Activated CD4-positive, alpha-beta T cell treated with anti-CD3 and anti-CD28 coated beads for 24 hours (primary cell): ENCODE data around the gene DLAT.
"Not testable (repeated sequence)": the region's sequence is repeated elsewhere in the genome, so short reads cannot be mapped to it uniquely, and the experiment has no call there.

Experiments
- DNase-seq, 2 donors: peaks; one replicate each; pipeline ENCODE4 v3.0.0-alpha.2; 2020; ENCODE audit warnings: low read depth in 2 of 2

The DLAT gene

DNA sequence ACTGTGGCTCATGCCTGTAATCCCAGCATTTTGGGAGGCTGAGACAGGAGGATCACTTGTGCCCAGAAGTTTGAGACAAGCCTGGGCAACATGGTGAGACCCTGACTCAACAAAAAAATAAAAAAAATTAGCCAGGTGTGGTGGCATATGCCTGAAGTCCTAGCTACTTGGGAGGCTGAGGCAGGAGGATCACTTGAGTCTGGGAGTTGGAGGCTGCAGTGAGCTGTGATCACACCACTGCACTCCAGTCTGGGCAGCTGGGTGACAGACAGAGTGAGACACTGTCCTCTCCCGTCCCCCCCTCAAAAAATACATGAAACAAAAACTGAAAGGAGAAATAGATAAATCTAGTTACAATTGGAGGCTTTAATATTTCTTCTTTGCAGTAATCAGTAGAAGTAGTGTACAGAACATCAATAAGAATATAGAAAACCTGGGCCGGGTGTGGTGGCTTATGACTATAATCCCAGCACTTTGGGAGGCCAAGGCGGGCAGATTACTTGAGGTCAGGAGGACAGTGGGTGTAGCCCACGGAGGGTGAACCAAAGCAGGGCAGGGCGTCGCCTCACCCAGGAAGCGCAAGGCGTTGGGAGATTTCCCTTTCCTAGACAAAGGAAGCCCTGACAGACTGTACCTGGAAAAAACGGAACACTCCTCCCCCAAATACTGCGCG, 19.6 kb upstream of the DLAT start:
- DNase-seq = no peak

DNA sequence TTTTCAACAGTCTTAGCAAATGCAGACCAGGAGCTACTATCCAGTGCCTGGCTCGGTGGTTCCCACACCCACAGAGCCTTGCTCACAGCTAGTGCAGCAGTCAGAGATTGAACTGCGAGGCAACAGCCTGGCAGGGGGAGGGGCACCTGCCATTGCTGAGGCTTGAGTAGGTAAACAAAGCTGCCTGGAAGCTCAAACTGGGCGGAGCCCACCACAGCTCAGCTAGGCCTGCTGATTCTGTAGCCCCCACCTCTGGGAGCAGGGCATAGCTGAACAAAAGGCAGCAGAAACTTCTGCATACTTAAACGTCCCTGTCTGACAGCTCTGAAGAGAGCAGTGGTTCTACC, 19.1 kb upstream of the DLAT start:
- DNase-seq = not testable (repeated sequence)

DNA sequence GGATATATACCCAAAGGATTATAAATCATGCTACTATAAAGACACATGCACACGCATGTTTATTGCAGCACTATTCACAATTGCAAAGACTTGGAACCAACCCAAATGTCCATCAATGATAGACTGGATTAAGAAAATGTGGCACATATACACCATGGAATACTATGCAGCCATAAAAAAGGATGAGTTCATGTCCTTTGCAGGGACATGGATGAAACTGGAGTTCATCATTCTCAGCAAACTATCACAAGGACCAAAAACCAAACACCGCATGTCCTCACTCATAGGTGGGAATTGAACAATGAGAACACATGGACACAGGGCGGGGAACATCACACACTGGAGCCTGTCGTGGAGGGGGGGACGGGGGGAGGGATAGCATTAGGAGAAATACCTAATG, 13.8 kb upstream of the DLAT start:
- not testable (repeated sequence) for DNase-seq

DNA sequence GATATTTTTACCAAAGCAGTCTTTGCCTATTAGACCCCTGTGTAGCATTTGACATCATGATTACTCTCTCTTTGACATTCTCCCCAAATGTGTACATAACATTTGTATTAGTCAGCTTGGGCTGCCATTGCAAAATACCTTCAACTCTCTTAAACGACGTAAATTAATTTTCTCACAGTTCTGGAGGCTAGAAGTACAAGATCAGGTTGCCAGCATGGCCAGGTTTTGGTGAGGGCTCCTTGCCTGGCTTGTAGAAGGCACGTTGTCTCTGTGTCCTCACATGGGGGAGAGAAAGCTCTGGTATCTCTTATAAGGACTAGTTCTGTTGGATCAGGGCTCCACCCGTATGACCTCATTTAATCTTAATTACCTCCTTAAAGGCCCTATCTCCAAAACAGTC, 12.3 kb upstream of the DLAT start:
- DNase-seq = no peak

DNA sequence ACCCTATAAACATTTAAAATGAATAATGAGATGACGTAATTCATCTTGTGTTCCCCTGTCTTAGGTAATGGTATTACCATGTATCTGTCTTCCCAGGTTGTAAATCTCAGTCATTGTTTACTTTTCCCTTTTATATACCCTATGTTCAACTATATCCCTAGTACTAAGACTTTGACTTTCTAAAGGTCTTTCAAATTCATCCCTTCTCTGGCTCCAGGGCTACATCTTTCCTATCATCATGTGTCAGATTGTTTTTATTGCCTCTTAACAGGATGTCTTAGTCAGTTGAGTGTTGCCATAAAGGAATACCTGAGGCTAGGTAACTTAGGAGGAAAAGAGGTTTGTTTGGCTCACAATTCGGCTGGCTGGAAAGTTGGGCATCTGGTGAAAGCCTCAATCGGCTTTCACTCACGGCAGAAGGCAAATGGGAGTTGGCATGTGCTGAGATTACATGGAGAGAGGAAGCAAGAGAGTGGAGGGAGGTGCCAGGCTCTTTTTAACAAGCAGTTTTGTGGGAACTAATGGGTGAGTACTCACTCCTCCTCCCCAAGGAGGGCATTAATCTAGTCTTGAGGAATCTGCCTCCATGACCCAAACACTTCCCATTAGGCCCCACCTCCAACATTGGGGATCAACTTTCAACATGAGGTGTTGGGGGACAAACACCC, 11.6 kb upstream of the DLAT start:
- no peak for DNase-seq

DNA sequence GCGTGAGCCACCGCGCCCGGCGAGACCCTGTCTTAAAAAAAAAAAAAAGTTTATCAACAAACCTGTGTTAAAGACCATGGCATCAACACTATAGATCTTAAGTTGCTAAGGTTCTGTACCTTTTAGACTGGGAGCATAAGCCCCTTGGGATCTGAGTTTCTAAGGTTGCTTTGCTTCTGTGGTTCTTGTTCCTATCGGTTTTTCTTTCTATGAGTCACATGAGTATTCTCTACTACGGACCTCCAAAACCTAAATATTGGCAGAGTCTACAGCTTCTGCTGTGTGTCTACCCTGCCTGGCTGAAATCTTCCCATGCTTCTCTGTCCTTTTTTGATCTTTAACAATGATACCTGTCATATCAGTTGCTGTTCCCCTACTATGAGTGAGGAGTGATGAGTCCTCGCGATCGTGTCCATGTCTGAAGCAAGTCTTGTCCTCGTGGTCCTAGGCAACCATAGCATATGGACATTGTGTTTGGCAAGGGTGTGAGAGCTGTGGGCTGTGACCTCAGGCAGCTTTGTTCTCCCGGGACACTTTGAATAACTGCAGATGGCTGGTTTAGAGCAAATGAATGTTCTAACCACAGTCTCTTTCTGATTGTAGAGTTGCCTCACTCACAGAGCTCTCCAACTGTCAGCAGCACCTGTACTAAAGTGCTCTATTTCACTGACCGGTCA, 9.0 kb upstream of the DLAT start:
- DNase-seq = no peak

DNA sequence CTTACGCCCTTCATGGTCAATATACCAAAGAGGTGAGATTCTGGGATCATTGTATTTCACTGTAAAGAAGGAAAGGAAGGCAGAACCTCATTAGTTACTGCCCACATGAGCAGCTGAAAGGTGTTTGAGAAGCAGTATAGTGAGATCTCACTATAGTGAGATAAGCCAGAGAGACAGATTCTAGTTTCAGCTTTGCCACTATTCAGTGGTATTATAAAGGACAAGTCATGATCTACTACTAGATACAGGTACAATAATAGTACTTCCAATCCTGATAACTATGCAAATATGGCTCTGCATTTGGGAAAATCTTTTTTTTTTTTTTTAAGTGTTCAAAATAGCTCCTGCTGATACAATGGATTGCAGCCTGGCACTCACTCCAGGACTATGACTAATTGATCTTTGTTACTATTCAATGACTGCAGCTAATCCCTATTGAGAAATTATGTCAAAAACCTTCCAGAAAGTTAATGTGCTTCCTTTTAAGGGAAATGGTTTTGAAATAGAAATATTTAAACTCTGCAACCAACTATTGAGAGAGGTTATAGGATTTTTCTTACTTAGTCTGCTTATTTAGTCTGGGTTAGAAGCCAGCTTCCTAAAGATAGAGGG, 8.3 kb upstream of the DLAT start:
- no peak for DNase-seq

DNA sequence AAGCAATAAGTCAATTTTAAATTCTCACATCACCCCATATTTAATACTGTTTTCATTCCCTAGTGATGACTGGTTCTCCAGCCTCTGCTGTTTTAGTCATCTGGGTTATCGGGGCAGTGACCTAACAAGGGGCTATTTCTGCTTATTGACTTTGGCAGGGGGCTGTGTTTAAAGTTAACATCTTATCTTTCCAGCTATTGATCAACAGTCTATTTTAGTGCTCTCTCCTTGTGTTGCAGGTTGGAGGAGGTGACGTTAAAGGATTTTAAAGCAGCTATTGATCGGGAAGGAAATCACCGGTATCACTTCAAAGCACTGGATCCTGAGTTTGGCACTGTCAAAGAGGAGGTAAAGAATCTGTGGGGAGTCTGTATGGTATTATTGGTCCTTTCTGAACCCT, 7.7 kb upstream of the DLAT start:
- DNase-seq = no peak

DNA sequence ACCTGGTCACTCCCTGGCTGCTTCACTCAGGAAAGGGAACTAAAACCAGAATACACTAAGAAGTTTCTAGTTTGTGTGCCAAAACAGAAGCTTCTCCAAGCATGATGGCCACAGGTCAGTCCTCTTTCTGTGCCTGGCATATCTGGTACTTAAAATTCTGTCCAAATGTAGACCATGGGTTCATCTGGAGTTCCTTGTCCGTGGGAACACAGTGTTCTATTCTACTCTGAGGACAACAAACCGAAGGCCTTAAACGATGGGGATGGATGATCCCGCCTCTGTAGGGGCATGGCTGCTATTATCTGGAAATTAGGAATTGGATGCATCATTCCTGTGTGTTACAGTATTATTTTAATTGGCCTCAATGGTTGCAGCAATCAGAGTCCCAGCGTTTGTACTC, 6.1 kb upstream of the DLAT start:
- no peak for DNase-seq

DNA sequence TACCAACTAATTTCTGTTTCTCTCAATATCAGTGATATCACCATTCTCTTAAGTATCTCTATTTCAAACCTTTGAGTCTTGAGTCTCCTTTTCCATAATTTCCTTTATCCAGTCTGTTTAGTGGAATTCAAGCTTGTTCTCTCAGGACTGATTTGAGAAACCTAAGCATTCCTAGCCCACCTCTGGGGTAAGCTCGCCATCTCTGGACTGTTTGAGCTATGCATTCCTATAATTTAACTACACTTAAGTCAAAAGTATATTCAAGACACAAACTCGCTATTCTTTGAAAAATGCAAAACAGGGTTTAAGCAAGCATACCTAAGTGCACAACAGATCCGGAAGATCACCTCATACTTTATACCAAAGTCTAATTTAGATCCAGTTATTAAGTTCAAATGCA, 2.1 kb upstream of the DLAT start:
- DNase-seq = no peak

DNA sequence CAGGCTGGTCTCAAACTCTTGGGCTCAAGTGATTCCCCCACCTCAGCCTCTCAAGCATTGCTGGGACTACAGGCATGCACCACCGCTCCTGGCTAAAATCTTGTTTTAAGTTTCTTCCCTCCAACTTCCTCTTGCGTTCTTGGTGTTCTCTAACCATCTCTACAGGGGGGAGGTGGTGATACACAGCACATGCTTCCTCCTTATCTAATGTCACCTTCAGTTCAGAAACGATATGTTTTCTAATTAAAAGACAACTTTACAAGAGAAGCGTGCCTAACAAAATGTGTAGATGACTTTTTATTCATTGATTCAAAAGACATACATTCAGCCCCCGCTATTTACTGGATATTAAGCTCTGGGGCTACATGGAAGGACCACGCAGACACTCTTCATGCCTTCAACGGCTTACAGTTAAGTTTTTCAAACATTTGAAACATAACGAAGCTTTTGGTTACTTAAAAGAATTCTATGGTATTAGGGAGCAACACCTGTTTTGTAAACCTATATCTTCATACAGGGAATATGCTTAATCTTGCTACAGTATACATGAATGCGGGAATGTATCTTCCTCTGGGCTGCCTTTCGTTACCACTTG, 933 bp upstream of the DLAT start:
- no peak for DNase-seq

DNA sequence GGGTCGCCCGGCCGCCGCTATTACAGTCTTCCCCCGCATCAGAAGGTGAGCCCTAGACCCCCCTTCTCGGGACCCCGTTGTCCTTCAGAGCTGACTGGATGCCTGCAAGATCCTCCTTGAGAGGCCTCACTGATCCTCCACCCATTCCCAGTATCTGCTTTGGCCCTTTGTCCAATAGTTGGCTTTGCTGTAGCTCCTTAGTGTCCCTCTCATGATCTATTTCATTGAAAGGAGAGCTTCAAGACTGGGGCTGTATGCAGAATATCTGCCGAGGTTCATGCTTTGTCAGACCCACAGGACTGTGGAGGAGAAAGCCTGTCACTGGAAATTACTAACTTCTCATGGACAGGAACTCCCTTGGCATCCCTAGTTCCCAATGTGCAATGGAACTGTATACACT, 499 bp downstream of the DLAT start:
- DNase-seq = no peak

DNA sequence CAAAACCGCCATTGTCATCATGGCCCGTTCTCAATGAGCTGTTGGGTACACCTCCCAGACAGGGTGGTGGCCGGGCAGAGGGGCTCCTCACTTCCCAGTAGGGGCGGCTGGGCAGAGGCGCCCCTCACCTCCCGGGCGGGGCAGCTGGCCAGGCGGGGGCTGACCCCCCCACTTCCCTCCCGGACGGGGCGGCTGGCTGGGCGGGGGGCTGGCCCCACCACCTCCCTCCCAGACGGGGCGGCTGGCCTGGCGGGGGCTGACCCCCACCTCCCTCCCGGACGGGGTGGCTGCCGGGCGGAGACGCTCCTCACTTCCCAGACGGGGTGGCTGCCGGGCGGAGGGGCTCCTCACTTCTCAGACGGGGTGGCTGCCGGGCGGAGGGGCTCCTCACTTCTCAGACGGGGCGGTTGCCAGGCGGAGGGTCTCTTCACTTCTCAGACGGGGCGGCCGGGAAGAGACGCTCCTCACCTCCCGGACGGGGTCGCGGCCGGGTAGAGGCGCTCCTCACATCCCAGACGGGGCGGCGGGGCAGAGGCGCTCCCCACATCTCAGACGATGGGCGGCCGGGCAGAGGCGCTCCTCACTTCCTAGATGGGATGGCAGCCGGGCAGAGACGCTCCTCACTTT, 1.7 kb downstream of the DLAT start:
- not testable (repeated sequence) for DNase-seq

DNA sequence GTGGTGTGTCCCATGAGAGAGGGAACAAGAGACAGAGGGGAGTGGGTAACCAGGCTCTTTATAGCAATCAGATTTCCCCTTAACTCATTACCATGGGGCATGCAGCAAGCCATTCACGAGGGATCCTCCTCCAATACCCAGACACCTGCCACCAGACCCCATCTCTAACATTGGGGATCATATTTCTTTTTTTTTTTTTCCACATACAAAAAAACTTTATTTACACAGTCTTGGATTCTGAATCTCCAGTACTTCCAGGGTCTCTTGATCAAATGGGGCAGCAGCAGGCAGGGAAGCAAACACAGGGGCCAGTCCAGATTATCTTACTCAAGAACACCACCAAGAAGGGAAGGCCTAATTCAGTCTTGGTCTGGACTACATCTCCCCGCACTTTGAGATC, 4.3 kb downstream of the DLAT start:
- no peak for DNase-seq

DNA sequence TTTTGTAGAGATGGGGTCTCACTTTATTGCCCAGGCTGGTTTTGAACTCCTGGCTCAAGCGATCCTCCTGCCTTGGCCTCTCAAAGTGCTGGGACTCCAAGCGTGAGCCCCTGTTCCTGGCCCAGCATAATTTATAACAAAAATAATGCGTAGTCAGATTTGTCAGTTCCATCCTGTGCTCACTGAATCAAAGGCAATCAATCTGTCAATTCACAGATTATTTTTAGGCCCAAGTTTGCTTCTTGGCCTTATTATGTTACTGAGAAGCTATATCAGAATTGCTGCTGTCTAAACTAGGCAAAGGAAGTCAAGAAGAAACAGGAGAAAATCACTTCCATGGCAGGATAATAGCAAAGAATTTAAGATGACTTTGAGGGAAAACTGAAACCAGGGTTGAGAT, 8.7 kb downstream of the DLAT start:
- no peak for DNase-seq

DNA sequence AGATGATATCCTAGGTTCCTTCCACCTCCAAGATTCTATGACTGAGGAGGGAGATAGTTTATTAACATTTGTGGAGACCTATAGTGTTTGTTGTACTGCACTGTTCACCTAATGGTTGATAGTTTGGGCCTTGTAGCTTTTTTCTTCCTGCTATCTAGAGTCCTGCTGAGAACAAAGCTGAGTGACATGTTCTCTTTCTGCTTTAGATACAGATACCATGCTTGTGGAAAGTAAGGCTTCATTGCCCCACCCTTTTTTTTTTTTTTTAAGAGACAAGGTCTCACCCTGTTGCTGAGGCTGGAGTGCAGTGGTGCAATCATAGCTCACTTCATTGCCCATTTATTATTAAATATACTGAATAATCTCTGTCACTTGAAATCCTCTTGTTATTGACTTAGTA, 12.3 kb downstream of the DLAT start:
- no peak for DNase-seq

DNA sequence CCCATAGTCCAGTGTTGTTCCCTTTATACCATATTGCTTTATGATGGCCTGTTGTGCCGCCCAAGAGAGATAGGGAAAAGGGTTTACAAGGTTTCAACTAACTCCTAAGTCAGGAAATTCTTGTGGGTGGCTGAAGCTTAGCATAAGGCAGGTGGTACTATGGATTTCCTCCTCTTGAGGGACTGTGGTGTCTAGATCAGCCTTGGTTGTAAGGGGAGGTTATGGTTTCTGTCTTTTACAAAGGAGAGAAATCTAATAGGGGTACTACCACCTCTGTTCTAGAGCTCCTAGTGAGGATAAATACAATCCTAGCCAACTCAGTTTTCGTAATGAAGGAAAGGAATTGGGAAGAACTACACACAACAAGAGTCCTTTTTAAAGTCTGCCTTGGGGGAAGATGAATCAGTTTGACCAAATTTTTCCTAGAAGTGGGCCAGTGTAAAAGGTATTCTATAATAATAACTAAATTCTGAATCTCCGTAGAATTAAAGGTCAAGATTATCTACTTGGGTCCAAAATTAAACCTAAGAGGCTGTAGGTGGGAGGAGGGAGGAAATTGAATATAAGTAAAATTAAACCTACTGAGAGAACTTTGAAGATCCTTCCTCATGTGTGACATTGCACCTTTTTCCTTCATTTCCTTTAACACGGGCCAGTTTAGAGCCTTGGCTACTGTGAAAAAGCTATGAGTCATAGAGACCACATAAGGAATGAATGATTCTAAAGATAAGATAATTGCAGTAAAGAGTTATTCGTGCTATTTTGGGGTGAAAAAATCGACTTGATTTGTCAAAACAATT, 17.2 kb downstream of the DLAT start:
- DNase-seq = no peak

DNA sequence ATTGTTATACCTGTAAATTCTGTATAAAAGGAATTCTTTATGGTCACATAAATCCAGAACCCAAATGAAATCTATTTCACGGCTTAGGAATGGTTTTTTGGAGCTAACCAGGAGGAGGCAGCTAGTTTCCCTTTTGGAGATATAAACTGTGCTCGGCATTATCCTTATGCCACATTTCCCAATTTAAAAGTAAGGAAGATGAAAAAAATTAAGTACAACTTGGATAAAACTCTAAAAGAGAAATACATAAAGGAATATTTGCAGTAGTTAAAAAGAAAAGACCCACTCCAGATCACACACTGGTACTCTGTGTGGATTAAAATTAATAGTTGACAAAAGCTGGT, 17.7 kb downstream of the DLAT start:
- no peak for DNase-seq

DNA sequence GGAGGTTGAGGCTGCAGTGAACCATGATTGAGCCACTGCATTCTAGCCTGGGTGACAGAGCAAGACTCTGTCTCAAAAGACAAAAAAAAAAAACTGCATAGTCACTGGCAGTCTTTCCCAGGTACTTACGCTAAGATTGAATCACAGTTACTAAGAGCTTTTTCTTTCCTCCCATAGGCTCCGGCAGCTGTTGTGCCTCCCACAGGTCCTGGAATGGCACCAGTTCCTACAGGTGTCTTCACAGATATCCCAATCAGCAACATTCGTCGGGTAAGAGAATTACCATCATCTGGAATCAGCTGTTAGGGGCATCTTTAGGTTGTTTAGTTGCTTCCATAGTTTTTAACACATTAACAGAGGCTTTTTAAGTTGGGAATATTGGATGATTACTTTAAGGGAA, 19.8 kb downstream of the DLAT start:
- no peak for DNase-seq

DNA sequence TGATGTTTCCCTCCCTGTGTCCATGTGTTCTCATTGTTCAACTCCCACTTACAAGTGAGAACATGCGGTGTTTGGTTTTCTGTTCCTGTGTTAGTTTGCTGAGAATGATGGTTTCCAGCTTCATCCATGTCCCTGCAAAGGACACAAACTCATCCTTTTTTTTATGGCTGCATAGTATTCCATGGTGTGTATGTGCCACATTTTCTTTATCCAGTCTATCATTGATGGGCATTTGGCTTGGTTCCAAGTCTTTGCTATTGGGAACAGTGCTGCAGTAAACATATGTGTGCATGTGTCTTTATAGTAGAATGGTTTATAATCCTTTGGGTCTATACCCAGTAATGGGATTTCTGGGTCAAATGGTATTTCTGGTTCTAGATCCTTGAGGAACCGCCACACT, 21.4 kb downstream of the DLAT start:
- not testable (repeated sequence) for DNase-seq

DNA sequence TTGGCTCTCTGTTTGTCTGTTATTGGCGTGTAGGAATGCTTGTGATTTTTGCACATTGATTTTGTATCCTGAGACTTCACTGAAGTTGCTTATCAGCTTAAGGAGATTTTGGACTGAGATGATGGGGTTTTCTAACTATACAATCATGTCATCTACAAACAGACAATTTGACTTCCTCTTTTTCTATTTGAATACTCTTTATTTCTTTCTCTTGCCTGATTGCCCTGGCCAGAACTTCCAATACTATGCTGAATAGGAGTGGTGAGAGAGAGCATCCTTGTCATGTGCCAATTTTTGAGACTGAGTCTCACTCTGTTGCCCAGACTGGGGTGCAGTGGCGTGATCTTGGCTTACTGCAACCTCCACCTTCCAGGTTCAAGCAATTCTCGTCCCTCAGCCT, 23.0 kb downstream of the DLAT start:
- DNase-seq = not testable (repeated sequence)
